Head of caudate nucleus (tissue), 42 donors: ENCODE results near the gene OR10G8.

ENCODE experiments used
- DNase-seq, 42 donors: peaks; one replicate each; pipeline versions ENCODE4 v3.0.0 to v3.0.0-alpha.2; 2020 to 2021; ENCODE audit warnings: mixed read lengths in 7 of 42
- intact Hi-C: fragments of 100-400 bp; cut with DNase I; formaldehyde crosslinking; loops from one replicate; pipeline ENCODE4 v1.15.0; 2022

Gene OR10G8

DNA sequence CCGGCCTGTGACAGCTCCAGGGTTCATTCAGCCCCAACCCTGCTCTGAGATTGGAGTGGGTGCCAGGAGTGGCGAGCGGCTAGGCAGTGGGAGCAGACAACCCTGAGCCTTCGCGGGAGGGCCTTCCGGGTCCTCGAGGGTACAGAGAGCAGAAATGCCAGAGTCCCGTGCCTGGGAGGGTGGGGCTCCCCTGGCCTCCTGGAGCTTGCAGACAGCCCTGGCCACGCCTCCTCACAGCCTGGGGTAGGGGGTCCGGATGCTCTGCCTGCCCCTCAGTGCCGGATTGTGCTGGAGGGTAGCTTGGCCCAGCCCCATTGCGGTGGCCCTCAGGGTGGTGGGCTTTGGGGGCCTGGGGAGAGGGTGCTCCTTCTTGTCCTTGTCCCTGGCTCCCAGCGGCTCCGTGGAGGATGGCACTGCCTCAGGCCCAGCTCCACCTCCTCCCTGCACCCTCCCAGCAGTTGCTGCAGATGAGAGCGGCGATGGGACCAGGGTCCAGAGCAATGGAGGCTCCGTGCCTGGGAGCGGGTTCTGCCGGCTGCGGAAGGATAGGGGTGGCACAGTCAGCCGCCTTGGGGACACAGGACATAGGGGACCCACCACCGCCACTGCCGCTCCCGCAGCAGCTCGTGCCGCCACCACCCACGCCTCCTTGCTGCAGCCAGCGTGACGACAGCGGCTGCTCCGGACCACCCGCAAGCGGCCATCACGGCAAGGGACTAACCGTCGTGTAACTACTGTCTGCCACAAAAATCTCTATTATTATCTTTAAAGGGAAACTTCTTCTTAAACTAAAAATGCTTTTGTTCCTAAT is 49.4 kb downstream of the OR10G8 start:
- intact Hi-C loops = no loop called here
- peak in 41 of 42 donors; percentile 19 to 75 (median 49) for DNase-seq

DNA sequence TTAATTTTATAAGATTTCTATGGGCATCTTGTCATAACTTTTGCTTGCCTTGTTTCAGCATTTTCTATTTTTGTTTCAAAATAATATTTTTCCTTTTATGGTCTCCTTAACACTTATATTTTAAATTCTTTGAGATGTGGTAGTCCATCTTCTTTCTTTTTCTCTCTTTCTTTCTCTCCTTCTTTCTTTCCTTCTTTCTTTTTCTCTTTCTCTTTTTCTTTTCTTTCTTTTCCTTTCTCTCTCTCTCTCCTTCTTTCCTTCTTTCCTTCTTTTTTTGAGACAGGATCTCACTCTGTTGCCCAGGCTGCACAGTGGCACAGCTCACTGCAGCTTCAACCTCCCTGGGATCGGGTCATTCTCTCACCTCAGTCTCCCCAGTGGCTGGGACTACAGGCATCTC is 50.7 kb downstream of the OR10G8 start:
- DNase-seq = no peak
- intact Hi-C loops = no loop called here

DNA sequence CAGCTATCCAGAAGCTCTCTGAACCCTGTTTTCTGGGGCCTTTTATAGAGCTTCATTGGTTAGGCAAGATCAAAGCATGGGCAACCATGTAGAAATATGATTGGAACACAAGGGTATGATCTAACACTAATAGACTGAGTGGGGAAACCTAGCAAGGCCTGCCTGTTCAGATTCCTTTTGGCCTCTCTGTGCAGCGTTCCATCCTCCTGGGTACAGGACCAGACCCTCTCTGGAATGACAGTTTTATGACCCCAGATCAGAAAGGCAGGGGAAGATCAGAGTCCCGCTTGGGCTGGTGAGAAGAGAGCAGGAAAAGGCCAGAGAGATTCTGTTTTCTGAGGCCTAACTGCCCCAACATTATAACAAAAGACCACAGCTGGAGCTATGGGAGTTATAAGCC is 52.0 kb downstream of the OR10G8 start:
- no peak for DNase-seq
- intact Hi-C loops = no loop called here

DNA sequence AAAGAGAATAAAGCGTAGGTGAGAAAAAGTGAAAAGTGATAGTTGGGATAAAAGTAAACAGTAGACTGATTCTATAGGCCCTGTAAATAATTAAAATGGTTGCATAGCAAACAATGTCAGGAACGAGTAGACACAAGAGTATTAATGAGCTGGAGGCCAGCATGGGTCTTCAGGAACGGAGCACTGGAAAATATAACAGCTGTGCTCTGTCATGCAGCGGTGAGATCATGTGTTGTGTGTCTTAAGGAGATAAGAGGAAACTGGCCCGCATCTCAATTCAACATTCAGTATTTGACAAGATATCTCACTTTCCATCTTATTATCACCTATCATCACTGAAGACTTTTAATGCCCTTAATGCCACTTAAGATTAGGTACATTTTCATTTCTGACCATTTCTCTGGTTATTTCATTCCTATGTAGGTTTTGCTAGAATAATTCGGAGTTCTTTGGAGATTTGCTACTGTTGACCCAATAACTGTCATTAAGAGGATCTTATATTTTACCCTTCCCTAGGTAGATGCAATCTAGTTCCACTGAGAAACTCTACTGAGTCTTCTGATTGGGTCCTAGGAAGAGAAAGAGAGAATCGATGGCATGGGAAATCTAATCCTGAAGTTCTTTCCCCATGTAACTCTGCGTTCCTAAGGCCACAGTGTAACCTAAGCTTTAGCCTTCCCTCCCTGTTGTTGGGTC is 53.2 kb downstream of the OR10G8 start:
- intact Hi-C loops = no loop called here
- DNase-seq = no peak
